Aorta (tissue), 5 donors: Measurements from ENCODE around the gene FAM163A. TPM values are rescaled to one million over a fixed set of nuclear protein-coding genes. Genes with fewer than 3 reads are reported as not detected.
A peak's percentile ranks its signal among the peaks of the same experiment; 100 is the strongest.

Source experiments
- ATAC-seq: fragments of 200-7000 bp; cut with Tn5 transposase; one replicate; pipeline ENCODE4 v1.9.1; 2022; ENCODE audit warnings: moderate library complexity; ENCODE audit not compliant: low FRiP score
- DNase-seq, 2 donors: peaks; one replicate each; pipeline ENCODE4 v3.0.0-alpha.2; 2020
- H3K27ac ChIP-seq, 2 donors: one replicate each; pipeline ENCODE4 v1.5.1; 2013; ENCODE audit warnings: low read length in 2 of 2, mild to moderate bottlenecking in 2 of 2, moderate library complexity in 2 of 2, control low read depth in 1 of 2, inconsistent platforms in 1 of 2, low read depth in 1 of 2
- H3K27me3 ChIP-seq, 2 donors: one replicate each; pipeline ENCODE4 v1.6.1; 2013; ENCODE audit warnings: control low read depth in 1 of 2, low read length in 1 of 2, mild to moderate bottlenecking in 1 of 2, moderate library complexity in 1 of 2; ENCODE audit not compliant: insufficient read depth in 2 of 2, control insufficient read depth in 1 of 2
- H3K36me3 ChIP-seq, 2 donors: one replicate each; pipeline ENCODE4 v1.6.1; 2013; ENCODE audit warnings: control low read depth in 1 of 2, low read length in 1 of 2, mild to moderate bottlenecking in 1 of 2; ENCODE audit not compliant: insufficient read depth in 2 of 2, control insufficient read depth in 1 of 2
- H3K4me1 ChIP-seq, 2 donors: one replicate each; pipeline ENCODE4 v1.6.1; 2013; ENCODE audit warnings: low read length in 2 of 2, control low read depth in 1 of 2, mild to moderate bottlenecking in 1 of 2, moderate library complexity in 1 of 2; ENCODE audit not compliant: insufficient read depth in 2 of 2, control insufficient read depth in 1 of 2
- H3K4me3 ChIP-seq, 2 donors: one replicate each; pipeline ENCODE4 v1.5.1; 2013; ENCODE audit warnings: low read length in 2 of 2, control low read depth in 1 of 2, mild to moderate bottlenecking in 1 of 2
- H3K9me3 ChIP-seq: one replicate; pipeline ENCODE4 v1.6.1; 2013; ENCODE audit warnings: mild to moderate bottlenecking, low read length; ENCODE audit not compliant: control insufficient read depth
- WGBS, 2 donors: extraction: QIAGEN DNeasy Blood & Tissue Kit; methylation state at CpG; one replicate each; pipeline ENCODE4 v1.1.7; 2013; 5-methylcytosine and 5-hydroxymethylcytosine counted together
- intact Hi-C, 2 donors: fragments of 100-400 bp; cut with DNase I; formaldehyde crosslinking; loops; one replicate each; pipeline versions ENCODE4 v1.14.2 to v1.15.0; 2022
- polyA plus RNA-seq, 2 donors: library from polyadenylated mRNA; stranded (reverse); fragments of 200-250 nt; gene quantifications; one replicate each; pipeline ENCODE4 v1.2.3, GENCODE V29; 2013
- total RNA-seq, 2 donors: library from RNA; stranded (reverse); fragmentation: NEBNext Ultra II Directional; extraction: Animal tissue kit (Norgen Biotek cat#: 25700); gene quantifications; one replicate each; pipeline ENCODE4 v1.2.1, GENCODE V29; 2021
- donor health status: healthy with polysubstance abuse.
- donor health status: Bipolar disorder and iron deficiency.
- donor health status: DM: no; HTN: no; CAD: no.
- donor health status: DM: no; HTN: no; CAD: no.
- donor health status: DM: yes; HTN: yes; CAD: no.

Gene FAM163A
- total and polyA plus RNA-seq, 4 donors = not detected

GRCh38 chr1:179745743-179746142 is 2.7 kb downstream of the FAM163A start:
- H3K9me3 ChIP-seq = peaks cover 1% of the 10 kb centered on the region
- no peak overlapping the region for H3K4me3 ChIP-seq
- no peak overlapping the region for H3K27ac ChIP-seq
- peaks cover 0 to 6% of the 10 kb centered on the region in 2 donors for H3K27me3 ChIP-seq
- WGBS, 2 donors = 90 to 93% methylated on average over 4 of the region's 4 CpGs
- DNase-seq (no peak), ATAC-seq (no peak)
- intact Hi-C loops = no loop called here
- no peaks in the 10 kb centered on the region for H3K4me1 ChIP-seq
- H3K36me3 ChIP-seq = no peaks in the 10 kb centered on the region

GRCh38 chr1:179747611-179748010 is 4.5 kb downstream of the FAM163A start:
- ATAC-seq = no peak
- Histone ChIP-seq H3K4me1 (no peaks in the 10 kb centered on the region), H3K36me3 (no peaks in the 10 kb centered on the region), H3K9me3 (peaks cover 4% of the 10 kb centered on the region), H3K27ac (no peak overlapping the region), H3K27me3 (peaks cover 0 to under 1% of the 10 kb centered on the region in 2 donors), H3K4me3 (no peak overlapping the region)
- no peak for DNase-seq
- intact Hi-C loops = no loop called here
- whole genome bisulfite sequencing, 2 donors = 96% methylated on average over 2 of the region's 2 CpGs

- intact Hi-C loops = no loop called here
Observed at GRCh38 chr1:179748772-179749171, 5.7 kb downstream of the FAM163A start.

GRCh38 chr1:179750630-179751029 is 7.5 kb downstream of the FAM163A start:
- intact Hi-C loops = no loop called here
- Histone ChIP-seq H3K36me3 (no peaks in the 10 kb centered on the region), H3K4me1 (no peaks in the 10 kb centered on the region), H3K27ac (no peak overlapping the region), H3K9me3 (peaks cover 4% of the 10 kb centered on the region), H3K4me3 (no peak overlapping the region), H3K27me3 (no peaks in the 10 kb centered on the region)
- 55 to 65% methylated on average over 1 of the region's 1 CpG for WGBS, 2 donors
- ATAC-seq (no peak), DNase-seq (no peak)

More at GRCh38 chr1:179748772-179749171, 5.7 kb downstream of the FAM163A start:
- Histone ChIP-seq H3K27me3 (no peaks in the 10 kb centered on the region), H3K4me1 (no peaks in the 10 kb centered on the region), H3K9me3 (peaks cover 4% of the 10 kb centered on the region), H3K36me3 (no peaks in the 10 kb centered on the region), H3K4me3 (no peak overlapping the region), H3K27ac (no peak overlapping the region)
- WGBS, 2 donors = 87 to 92% methylated on average over 4 of the region's 4 CpGs
- DNase-seq (no peak), ATAC-seq (no peak)

GRCh38 chr1:179753061-179753460 is 10.0 kb downstream of the FAM163A start:
- H3K27ac ChIP-seq = no peak overlapping the region
- no peak for ATAC-seq
- intact Hi-C loops = no loop called here

GRCh38 chr1:179754041-179754624 is 11.0 kb downstream of the FAM163A start:
- intact Hi-C loops = no loop called here

More at GRCh38 chr1:179753061-179753460, 10.0 kb downstream of the FAM163A start:
- Histone ChIP-seq H3K36me3 (no peaks in the 10 kb centered on the region), H3K9me3 (peaks cover 6% of the 10 kb centered on the region), H3K27me3 (no peaks in the 10 kb centered on the region), H3K4me1 (no peaks in the 10 kb centered on the region), H3K4me3 (no peak overlapping the region)
- no peak for DNase-seq

GRCh38 chr1:179757933-179758332 is 14.8 kb downstream of the FAM163A start:
- DNase-seq (no peak), ATAC-seq (no peak)
- Histone ChIP-seq H3K4me3 (no peak overlapping the region), H3K27me3 (no peaks in the 10 kb centered on the region), H3K9me3 (peaks cover 2% of the 10 kb centered on the region), H3K36me3 (no peaks in the 10 kb centered on the region), H3K27ac (no peak overlapping the region), H3K4me1 (no peaks in the 10 kb centered on the region)
- intact Hi-C loops = no loop called here
- 76 to 78% methylated on average over 4 of the region's 4 CpGs for WGBS, 2 donors

More at GRCh38 chr1:179754041-179754624, 11.0 kb downstream of the FAM163A start:
- ATAC-seq (peak; percentile 52), DNase-seq (no peak)
- peaks cover 6% of the 10 kb centered on the region for H3K9me3 ChIP-seq
- no peak overlapping the region for H3K27ac ChIP-seq
- H3K27me3 ChIP-seq = no peaks in the 10 kb centered on the region
- 62 to 70% methylated on average over 4 of the region's 4 CpGs for WGBS, 2 donors
- H3K4me1 ChIP-seq = no peaks in the 10 kb centered on the region
- H3K36me3 ChIP-seq = no peaks in the 10 kb centered on the region
- no peak overlapping the region for H3K4me3 ChIP-seq

- H3K9me3 ChIP-seq = peaks cover 2% of the 10 kb centered on the region
- WGBS, 2 donors = 86 to 88% methylated on average over 2 of the region's 2 CpGs
- ATAC-seq (no peak), DNase-seq (no peak)
- no peaks in the 10 kb centered on the region for H3K4me1 ChIP-seq
- H3K27ac ChIP-seq = no peak overlapping the region
- intact Hi-C loops = no loop called here
- no peaks in the 10 kb centered on the region for H3K36me3 ChIP-seq
- H3K4me3 ChIP-seq = no peak overlapping the region
- no peaks in the 10 kb centered on the region for H3K27me3 ChIP-seq
Observed at GRCh38 chr1:179760521-179760920, 17.4 kb downstream of the FAM163A start.

GRCh38 chr1:179761296-179761695 is 18.2 kb downstream of the FAM163A start:
- intact Hi-C loops = no loop called here
- WGBS, 2 donors = 48 to 54% methylated on average over 8 of the region's 8 CpGs
- no peaks in the 10 kb centered on the region for H3K4me1 ChIP-seq
- no peaks in the 10 kb centered on the region for H3K36me3 ChIP-seq
- no peak overlapping the region for H3K4me3 ChIP-seq
- no peaks in the 10 kb centered on the region for H3K9me3 ChIP-seq
- ATAC-seq (no peak), DNase-seq (no peak)
- H3K27ac ChIP-seq = no peak overlapping the region
- H3K27me3 ChIP-seq = no peaks in the 10 kb centered on the region
